ENCODE measurements around the gene NRP1.

- TF ChIP-seq POLR2A (IDR thresholded peaks at IDR 0.05), result no peak
- TF ChIP-seq CTCF (IDR thresholded peaks at IDR 0.05), result no peak
These were observed 153.5 kb downstream of the NRP1 start for GRCh38 chr10:33180921-33181320.

Data from lower leg skin (tissue), 3 donors.